GM10847 (cell line): ENCODE measurements around the gene TBC1D13.

Experiments
- POLR2A ChIP-seq: IDR thresholded peaks from 2 replicates; pipeline ENCODE4 v1.6.1; 2011; ENCODE audit not compliant: insufficient read length; ENCODE audit errors: extremely low read depth

TBC1D13 gene

GRCh38 chr9:128786681-128787601, at the start of gene TBC1D13:
TBC1D13 (plus strand) TSS chr9:128787253; CDS start chr9:128787354, 101 bp downstream.
- TF ChIP-seq POLR2A: peak; percentile 60

- TF ChIP-seq POLR2A: no peak
Observed at GRCh38 chr9:128742401-128742800, 44.7 kb upstream of the TBC1D13 start.

DNA sequence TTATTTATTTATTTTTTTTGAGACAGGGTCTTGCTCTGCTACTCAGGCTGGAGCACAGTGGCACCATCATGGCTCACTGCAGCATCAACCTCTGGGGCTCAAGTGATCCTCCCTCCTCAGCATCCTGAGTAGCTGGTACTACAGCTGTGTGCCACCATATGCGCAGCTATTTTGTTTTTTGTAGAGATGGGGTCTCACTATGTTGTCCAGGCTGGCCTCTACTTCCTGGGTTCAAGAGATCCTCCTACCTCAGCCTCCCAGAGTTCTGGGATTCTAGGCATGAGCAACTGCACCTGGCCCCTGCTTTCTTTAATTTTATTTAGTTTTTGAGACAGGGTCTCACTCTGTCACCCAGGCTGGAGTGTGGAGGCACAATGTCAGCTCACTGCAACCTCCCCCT, 43.6 kb upstream of the TBC1D13 start:
- TF ChIP-seq POLR2A: no peak

DNA sequence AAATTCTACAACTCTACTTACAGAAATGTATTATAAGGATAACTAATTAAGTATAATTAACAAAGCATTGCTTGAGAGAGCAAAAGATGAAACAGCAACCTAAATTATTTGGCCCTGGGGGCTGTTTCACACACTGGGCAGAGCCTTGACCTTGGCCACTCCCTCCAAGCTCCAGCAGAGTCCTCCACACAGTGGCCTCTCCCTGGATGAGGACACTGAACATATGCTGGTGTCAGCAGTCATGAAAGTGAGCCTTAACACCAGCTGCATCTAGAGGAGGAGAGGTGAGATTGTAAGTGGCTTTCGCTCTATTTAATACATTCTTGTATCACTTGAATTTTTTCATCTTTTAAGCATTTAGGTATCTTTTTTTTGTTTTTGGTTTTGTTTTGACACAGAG, 39.8 kb upstream of the TBC1D13 start:
- TF ChIP-seq POLR2A: no peak

- no peak for TF ChIP-seq POLR2A
Observed at GRCh38 chr9:128750926-128751595, 36.0 kb upstream of the TBC1D13 start.

DNA sequence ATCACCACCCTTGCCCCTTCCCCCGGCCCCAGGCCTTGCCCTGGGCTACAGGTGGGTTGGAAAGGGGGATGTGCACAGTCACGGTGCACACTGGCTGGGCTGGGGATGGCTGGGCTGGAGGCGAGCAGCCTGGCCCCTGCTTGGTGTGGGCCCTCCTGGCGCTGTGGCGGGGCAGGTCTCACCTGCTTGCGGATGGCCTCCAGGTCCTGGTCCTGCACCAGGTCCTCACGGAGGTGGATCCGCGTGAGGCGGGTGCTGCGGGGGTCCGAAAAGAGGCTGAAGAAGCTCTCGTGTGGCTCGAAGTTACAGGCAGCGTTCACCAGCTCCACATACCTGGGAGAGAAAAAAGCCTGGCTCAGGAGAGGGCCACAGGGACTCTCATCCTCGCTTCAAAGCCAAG, 33.4 kb upstream of the TBC1D13 start:
- TF ChIP-seq POLR2A: no peak

DNA sequence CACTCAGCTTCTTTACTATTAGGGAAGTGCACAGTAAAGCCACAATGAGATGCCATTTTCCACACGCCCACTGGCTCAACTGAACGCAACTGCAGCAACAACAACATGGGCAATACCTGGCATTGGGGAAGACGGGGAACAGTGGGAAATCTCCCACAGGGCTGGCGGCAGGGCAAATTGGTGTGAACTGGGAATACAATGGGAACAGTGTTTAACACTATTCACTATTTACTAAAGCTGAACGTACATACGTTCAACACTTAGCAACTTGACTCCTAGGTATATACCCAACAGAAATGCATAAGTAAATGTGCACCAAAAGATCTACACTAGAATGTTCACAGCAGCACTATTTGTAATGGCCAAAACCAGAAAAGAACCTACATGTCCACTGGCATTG, 29.5 kb upstream of the TBC1D13 start:
- TF ChIP-seq POLR2A: no peak

- TF ChIP-seq POLR2A: no peak
Observed at GRCh38 chr9:128762671-128763449, 24.2 kb upstream of the TBC1D13 start.

- no peak for TF ChIP-seq POLR2A
Observed at GRCh38 chr9:128764361-128764760, 22.7 kb upstream of the TBC1D13 start.

DNA sequence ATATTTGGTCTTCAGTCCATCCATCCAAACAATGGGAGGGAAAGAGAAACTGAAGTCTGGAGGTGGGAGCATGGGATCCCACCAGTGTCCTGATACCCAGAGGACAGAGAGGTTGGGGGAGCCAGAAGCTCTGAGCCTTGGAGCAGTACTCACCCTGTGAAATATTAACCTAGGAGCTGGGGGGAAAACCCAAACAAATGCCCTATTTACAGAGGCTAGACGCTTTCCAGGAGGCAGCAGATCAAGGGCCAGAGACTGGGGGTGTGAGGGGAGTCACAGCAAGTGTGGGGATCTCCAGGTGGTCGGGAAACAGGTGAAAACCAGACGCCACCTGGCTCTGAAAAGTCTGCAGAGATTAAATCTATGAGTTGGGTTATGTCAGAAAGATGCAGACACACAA, 21.6 kb upstream of the TBC1D13 start:
- TF ChIP-seq POLR2A: no peak

DNA sequence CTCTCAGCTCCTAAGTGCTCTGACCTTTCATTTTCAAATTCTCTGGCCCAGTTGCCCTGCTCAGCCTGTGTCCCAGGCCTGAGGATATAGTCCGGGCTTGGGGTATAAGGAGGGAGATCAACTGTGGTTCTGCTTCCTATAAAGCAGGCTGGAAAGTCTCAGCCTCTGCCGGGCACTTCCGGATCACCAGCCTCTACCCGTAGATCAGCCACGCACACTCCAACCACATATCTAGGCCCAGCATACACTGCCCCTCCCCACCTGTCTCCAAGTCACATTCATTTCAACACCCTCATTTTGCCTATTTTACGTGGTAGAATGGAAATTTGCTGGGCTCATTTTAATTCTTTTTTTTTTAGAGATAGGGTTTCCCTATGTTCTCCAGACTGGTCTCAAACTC, 18.4 kb upstream of the TBC1D13 start:
- no peak for TF ChIP-seq POLR2A

DNA sequence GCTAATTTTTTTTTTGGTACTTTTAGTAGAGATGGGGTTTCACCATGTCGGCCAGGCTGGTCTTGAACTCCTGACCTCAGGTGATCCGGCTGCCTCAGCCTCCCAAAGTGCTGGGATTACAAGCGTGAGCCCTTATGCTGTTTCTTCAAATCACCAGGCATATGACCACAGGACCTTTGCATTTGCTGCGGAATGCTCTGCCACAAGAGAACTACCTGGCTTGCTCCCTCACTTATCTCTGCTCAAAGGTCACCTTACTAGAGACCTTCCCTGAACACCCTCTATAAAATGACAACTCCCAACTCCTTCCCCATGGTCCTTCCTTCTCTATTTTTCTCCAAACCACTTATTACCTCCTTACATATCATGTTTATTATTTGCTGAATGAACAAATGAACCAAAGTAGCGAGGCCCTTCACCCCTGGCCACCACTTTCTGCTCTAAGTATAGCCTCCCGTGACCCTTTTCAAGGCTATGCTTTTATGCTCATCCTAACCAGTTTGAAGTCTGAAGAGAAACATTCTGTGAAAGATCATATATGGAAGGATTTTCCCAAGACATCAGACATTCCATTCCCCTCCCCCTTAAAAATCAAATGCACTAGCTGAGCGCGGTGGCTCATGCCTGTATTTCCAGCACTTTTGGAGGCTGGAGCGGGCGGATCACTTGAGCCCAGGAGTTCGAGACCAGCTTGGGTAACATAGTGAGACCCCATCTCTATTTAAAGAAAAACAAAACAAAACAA, 16.6 kb upstream of the TBC1D13 start:
- TF ChIP-seq POLR2A: no peak

DNA sequence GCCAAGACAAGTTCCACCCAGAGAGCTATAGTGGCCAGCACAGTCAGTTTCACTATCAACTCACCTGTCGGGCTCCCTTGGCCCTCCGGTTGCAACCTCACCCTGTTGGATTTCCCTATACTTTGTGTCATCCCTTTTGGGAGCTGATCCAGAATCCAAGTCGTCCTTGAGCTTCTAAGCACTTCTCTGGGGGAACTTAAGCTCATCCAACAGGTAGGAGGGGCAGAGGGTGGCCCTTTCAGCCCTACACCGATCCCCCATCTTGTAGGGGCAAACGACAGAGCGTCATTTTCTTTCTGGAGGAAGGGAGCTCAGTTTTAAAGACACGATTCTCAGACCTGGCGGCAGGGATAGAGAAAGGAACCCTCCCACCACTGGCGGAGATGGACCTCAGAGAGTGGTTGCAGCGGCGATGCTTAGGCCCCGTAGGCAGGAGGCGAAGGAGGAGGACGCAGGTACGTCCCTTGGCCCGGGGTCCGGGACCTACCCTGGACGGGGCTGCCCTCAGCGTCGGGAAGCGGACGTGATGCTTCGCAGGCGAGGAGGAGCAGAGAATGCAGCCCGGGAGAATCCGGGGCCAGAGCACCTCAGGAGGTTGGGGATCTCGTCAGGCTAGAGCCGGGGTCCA, 15.8 kb upstream of the TBC1D13 start:
- no peak for TF ChIP-seq POLR2A

DNA sequence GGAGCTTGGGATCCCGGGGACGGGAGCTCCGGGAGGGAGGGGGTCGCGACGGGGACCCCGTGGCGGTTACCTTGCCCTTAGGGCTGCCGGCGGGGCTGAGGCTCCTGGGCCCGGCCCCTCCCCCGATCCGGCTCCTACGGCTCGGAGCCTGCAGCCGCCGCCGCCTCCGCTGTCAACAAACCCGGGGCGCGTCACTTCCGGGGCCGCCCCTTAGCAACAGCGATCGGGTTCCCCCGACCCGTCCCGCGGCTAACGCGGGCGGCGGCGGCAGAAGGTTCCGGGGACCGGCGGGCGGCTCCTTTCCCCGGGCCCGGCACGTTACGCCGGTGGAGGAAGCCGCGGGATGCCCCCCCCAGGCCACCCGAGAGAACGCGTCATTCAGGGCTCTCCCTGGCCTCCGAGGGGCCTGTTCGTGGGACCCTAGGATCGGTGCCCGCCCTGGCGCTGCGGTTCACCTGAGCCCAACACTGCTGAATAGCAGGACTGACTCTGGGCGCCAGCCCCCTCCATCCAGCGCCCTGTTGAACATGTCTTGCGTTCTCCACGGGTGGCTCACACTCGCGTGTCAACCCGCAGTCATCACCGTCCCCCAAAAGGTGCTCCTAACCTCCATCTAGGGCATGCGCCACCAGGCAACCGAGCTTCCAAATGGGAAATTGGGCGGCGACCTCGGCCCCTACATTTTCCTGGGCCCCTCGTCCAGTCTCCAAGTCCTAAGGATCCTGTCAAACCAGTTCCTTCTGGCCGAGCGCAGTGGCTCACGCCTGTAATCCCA, 15.1 kb upstream of the TBC1D13 start, which contains the start of gene ZER1:
Gene ZER1 (minus strand): TSS at position 183 of the 775 bp plus-strand sequence. CDS start 16,362 bp downstream, outside the sequence.
- TF ChIP-seq POLR2A: peak; percentile 53
